GM18499 (cell line): ENCODE measurements around the gene DRD5.

Experiments
- ATAC-seq: cut with Tn5 transposase; IDR thresholded peaks from one replicate; pipeline ENCODE4 v1.9.1; 2021; ENCODE audit warnings: moderate number of reproducible peaks; ENCODE audit not compliant: insufficient read depth, unreplicated experiment

DRD5 gene

DNA sequence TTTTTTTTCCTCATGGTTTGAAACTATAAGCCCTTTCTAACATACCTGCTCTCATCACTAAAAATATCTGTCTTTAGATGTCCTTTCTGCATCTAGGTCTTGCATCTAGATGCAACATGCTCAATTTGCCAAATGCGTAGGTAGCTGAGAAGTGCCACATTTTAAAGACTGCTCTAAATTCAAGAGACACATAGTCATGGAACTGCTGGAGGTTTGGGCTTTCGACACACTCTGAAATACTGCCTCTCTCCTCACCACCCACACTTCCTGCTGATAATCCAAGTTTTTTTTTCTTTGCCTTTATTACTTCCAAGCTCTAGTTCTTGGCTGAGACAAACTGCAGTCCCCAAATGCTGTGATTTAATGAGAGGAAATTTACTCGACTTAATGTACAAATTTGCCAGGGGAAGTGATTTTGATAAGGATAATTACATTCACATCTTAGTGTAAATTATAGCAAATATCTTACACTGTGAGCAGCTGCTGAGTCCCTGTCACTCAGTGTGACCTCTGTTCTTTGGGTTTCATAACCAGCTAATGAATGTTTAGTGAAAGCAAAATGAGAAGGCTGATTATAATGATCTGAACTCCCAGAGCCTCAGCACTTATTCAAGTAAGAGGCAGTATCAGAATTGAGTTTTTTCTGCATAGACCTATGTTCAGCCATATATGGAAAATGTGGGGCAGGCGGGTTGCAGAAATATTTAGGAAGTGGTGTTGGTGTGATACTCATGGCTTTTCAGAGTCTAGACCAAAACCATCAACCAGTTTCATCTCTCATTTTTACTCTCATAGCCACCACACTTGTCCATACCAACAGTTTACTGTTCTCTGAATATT is 31.3 kb downstream of the DRD5 start:
- peak; percentile 91 for ATAC-seq

DNA sequence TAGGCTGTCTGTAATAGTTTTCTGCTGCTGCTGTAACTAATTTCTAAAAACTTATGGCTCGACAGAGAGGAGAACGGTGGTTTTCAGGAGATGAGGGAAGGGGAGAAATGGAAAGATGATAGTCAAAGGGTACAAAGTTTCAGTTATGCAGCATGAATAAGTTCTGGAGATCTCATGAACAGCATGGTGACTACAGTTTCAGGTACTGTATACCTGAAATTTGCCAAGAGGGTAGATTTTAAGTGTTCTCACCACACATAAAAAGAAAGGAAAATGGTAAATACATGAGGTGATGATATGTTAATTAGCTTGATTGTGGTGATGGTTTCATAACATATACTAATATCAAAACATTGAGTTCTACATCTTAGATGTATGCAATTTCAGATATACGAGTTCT is 34.9 kb downstream of the DRD5 start:
- no peak for ATAC-seq

- no peak for ATAC-seq
Measured at GRCh38 chr4:9820343-9820742, 38.9 kb downstream of the DRD5 start.

DNA sequence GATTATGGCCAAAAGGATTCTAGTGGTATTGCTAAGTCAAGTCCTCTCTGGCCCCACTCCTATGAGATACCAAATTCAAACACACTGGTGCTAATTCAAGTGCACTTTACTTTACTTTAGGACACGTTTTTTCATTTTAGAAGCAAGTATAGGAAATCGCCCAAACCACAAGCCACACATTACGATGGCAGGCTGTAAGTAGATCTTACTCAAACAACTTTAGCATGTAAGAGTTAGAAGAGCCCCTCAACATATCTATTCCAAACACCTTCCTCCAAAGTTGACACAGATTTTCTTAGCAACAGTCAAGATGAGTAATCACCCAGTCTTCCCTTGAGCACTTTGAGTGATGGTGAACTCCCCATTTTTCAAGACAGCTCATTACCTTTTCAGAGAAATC is 43.6 kb downstream of the DRD5 start:
- ATAC-seq = no peak

GRCh38 chr4:9826551-9826950 is 45.1 kb downstream of the DRD5 start:
- no peak for ATAC-seq

DNA sequence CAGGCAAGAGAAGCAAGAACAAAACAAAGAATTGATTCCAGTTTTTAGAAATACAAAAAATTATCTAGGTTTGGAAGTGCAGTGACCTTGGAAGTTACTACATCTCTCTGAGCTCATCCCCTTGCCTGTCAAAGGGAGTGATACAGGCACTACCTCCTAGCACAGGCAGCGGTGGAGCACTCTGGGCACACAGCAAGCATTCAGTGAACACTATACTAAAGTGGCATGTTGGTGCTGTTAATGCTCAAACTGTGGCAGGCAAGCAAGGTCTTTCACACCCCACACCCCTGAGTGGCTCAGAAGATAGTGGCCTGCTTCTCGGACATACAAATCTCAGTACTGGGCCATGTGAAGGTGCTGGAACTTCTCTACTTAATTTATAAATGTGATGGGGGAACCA is 51.2 kb downstream of the DRD5 start:
- ATAC-seq = no peak

DNA sequence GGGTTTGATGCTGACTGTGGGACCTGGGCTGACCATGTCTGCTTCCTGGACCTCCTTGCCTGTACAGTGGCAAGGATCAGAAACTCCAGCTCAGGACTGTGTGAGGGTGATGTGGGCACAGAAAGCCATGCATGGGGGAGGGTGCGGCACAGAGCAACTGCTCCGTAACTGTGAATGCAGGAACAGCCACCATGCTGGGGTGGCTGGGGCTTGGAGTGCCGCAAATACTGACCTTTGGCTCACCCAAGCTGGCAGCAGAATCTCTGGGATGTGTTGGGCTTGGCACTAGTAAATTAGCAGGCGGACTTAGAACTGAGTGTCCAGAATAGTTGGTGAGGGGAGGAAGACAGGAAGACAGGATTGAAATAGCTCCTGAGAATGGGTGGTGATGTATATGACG is 52.0 kb downstream of the DRD5 start:
- ATAC-seq = no peak
